GM19099 (cell line): ENCODE results near the gene ADM2.

ENCODE experiments used
- POLR2A ChIP-seq: IDR thresholded peaks from 3 replicates; pipeline ENCODE4 v1.6.1; 2011; ENCODE audit warnings: low read depth; ENCODE audit not compliant: insufficient read length; ENCODE audit errors: extremely low read depth

The ADM2 gene

GRCh38 chr22:50456466-50457234 is 24.7 kb upstream of the ADM2 start:
- TF ChIP-seq POLR2A = no peak

- no peak for TF ChIP-seq POLR2A
Measured at GRCh38 chr22:50459016-50459415, 22.3 kb upstream of the ADM2 start.

GRCh38 chr22:50459496-50460140 is 21.7 kb upstream of the ADM2 start:
- no peak for TF ChIP-seq POLR2A

- no peak for TF ChIP-seq POLR2A
Measured at GRCh38 chr22:50460938-50461337, 20.4 kb upstream of the ADM2 start.

- TF ChIP-seq POLR2A = no peak
Measured at GRCh38 chr22:50461536-50461935, 19.8 kb upstream of the ADM2 start.

- TF ChIP-seq POLR2A = no peak
Measured at GRCh38 chr22:50461979-50462540, 19.3 kb upstream of the ADM2 start.

- no peak for TF ChIP-seq POLR2A
Measured at GRCh38 chr22:50463188-50463900, 18.0 kb upstream of the ADM2 start.

- no peak for TF ChIP-seq POLR2A
Measured at GRCh38 chr22:50464451-50464850, 16.9 kb upstream of the ADM2 start.

GRCh38 chr22:50465066-50465930 is 16.0 kb upstream of the ADM2 start:
- no peak for TF ChIP-seq POLR2A

- no peak for TF ChIP-seq POLR2A
Measured at GRCh38 chr22:50467341-50467740, 14.0 kb upstream of the ADM2 start.

GRCh38 chr22:50467773-50468440 is 13.4 kb upstream of the ADM2 start:
- TF ChIP-seq POLR2A = no peak

GRCh38 chr22:50468626-50469025 is 12.7 kb upstream of the ADM2 start:
- no peak for TF ChIP-seq POLR2A

- TF ChIP-seq POLR2A = peak; percentile 43
Measured at GRCh38 chr22:50469377-50470305, 11.7 kb upstream of the ADM2 start.
